ENCODE measurements around the gene PPP1R16B.
"Not testable (repeated sequence)": the region's sequence is repeated elsewhere in the genome, so short reads cannot be mapped to it uniquely, and the experiment has no call there.

The PPP1R16B gene

DNA sequence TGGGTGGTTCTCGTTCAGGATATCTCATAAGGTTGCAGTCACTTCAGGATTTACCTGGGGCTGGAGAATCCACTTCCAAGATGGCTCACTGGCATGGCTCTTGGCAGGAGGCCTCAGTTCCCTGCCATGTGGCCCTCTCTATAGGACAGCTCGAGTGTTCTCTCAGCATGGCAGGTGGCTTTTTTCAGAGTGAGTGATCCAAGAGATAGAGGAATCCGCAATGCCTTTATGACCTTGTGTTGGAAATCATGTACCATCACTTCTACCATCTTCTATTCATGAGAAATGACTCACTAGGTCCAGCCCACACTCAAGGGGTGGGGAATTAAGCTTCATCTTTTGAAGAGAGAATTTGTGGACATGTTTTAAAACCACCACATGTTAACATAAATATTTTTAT is 37.8 kb downstream of the PPP1R16B start:
- DNase-seq (ENCODE audit: low read depth in 2 of 3, low spot score in 2 of 3) = no peak

DNA sequence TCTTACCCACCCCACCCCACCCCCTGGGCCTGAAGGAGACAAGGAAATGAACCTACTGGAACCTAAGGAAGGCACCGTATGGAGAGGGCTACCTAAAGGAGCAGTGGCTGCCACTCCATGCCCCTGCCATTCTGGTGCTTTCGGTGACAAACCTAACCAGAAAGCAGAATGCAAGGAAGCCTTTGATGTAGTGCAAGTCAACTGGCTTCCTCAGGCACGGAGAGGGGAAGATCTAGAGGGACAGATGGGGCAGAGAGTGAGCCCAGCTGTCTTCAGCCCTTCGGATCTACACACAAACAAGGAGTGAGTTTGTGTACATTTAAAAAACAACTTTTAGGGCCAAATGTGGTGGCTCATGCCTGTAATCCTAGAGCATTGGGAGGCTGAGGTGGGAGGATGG is 39.5 kb downstream of the PPP1R16B start:
- no peak for DNase-seq (ENCODE audit: low read depth in 2 of 3, low spot score in 2 of 3)

DNA sequence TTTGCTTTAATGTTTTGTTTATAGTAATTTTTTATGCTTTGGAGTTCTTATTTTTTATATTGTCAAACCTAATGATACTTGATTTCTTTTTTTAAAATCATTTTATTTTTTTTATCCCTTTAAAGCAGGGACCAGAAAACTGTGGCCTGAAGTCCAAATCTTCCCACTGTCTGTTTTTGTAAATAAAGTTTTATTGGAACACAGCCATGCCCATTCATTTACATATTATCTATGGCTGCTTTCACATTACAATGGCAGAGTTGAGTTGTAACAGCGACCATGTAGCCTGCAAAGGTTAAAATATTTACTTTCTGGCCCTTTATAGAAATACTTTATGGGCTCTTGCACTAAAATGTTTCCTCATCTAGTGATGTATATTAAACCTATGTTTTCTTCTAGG is 42.3 kb downstream of the PPP1R16B start:
- DNase-seq (ENCODE audit: low read depth in 2 of 3, low spot score in 2 of 3) = no peak

DNA sequence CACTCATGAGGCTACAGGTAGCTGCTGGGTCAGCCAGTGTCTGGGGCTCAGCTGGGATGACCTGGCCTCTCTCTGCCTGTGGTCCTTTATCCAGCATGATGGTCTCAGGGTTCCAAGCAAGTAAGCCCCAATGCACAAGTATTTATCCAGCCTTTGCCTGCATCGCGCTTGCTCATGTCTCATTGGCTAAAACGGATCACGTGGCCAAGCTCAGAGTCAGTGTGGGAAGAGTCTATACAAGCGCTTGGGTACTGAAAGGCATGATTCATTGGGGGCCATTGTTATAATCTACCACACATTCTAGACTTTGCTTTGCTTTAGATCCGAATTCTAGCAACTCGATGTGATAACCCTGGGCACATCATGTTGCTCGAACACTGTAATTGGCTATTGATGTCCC is 48.3 kb downstream of the PPP1R16B start:
- DNase-seq (ENCODE audit: low read depth in 2 of 3, low spot score in 2 of 3) = no peak

DNA sequence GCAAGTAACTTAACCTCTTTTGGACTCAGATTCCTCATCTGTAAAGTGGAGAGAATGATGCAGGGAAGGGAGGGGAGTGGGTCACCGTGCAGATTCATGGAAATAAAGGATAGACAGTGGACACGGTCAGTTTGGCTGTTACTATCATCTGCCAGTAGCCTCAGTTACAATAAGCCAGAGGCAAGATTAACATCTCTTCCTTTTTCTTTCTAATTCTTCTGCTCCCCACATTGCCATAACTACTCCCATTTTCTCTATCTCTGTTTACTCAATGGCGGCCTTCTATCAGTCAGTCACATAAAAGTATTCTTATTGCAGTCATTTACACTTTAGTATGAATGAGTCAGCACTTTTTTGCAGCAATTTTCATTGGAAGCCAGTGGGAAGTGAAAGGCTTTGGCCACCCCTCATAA is 49.2 kb downstream of the PPP1R16B start:
- DNase-seq (ENCODE audit: low read depth in 2 of 3, low spot score in 2 of 3) = no peak

DNA sequence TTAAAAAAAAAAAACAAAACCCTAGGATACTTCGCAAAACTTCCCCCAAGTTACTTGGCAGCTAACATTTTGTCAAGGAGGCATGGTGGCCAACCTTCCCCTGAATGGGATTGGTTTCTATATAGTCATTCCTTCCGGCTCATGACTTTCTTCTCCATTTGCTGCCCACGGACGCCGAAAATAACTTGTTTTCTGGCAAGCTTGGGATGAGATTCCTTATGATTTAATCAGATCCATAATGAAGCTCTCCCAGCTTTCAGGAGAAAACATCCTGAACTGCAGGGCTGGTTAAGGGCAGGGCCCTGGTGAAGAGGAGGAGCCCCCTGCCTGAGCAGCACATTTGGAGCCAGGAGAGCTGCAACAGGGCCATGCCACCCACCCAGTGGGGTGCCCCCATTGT is 49.9 kb downstream of the PPP1R16B start:
- DNase-seq (ENCODE audit: low read depth in 2 of 3, low spot score in 2 of 3) = no peak

DNA sequence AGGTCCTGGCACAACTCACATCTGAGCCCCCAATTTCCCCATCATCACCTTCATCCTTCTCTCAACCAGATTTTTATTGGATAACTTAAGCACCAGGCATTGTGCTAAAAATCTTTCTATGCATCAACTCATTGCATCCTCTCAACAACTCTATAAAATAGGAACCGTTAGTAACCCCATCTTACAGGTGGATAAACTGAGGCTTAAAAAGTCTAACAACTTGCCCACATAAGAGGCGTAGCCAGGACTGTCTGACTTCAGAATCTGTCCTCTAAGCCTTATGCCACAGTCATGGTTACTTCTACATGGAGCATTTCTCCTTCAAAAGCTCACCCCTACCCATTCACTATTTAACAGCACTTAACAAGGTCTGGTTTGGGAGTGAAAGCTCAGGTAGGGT is 51.1 kb downstream of the PPP1R16B start:
- DNase-seq (ENCODE audit: low read depth in 2 of 3, low spot score in 2 of 3) = no peak

DNA sequence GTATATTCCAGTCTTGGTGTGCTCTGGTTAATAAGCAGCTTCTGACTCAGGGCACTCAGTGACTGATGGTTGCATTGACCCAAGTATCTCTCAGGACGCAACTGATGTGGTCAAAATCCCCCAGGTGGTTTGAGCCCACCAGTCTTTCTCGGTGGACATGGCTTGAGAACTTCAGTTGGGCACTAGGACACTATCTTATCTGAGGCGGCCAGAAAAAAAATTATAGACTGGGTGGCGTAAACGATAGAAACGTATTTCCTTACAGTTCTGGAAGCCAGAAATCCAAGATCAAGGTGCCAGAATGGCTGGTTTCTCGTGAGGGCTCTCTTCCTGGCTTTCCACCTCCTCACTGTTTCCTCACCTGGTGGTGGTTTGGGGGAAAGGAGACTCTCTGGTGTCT is 52.2 kb downstream of the PPP1R16B start:
- no peak for DNase-seq (ENCODE audit: low read depth in 2 of 3, low spot score in 2 of 3)

DNA sequence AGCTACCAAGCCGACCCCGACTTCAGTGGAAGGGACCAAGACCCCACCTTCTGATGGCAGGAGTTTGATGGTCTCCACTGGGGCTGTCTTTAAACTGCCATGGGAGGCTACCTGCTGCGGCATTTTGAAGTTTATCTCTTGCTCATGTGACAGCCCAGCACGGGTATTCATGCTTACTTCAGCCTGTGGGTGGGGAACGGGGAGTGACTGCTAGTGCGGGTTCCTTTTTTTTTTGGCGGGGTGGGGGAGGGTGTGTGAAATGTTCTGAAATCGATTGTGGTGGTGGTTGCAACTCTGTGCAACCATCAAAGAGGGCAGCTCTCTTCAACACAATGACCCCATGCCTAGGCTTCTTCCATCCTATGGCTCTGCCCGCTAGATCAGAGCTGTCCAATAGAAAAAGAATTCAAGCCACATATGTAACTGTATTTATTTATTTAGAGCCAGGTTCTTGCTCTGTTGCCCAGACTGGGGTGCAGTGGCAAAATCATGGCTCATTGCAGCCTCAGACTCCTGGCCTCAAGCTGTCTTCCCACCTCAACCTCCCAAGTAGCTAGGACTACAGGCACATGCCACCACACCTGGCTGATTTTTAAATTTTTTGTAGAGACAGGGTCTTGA is 53.7 kb downstream of the PPP1R16B start:
- no peak for DNase-seq (ENCODE audit: low read depth in 2 of 3, low spot score in 2 of 3)

DNA sequence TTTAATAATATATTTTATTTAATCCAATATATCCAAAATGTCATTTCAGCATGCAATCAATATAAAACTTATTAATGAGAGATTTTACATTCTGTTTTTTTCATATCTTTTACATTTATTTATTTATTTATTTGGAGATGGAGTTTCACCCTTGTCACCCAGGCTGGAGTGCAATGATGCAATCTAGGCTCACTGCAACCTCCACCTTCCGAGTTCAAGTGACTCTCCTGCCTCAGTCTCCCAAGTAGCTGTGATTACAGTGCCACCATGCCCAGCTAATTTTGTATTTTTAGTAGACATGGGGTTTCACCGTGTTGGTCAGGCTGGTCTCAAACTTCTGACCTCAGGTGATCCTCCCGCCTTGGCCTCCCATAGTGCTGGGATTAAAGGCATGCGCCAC is 54.4 kb downstream of the PPP1R16B start:
- DNase-seq (ENCODE audit: low read depth in 2 of 3, low spot score in 2 of 3) = not testable (repeated sequence)

DNA sequence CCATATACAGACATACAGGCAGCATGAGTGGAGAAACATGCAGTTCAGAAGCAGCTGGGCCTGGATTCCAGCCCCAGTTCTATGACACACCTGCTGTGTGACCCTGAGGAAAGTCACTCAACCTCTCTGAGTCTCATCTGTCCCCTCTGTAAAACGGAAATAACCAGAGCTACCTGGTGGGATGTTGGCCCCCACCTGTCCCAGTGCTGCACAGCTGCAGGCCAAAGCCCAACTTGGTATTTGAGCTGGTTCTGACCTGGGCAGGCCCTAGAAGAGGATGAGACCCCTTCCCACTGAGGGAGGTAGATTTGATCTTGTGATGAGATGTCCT is 55.5 kb downstream of the PPP1R16B start:
- no peak for DNase-seq (ENCODE audit: low read depth in 2 of 3, low spot score in 2 of 3)

DNA sequence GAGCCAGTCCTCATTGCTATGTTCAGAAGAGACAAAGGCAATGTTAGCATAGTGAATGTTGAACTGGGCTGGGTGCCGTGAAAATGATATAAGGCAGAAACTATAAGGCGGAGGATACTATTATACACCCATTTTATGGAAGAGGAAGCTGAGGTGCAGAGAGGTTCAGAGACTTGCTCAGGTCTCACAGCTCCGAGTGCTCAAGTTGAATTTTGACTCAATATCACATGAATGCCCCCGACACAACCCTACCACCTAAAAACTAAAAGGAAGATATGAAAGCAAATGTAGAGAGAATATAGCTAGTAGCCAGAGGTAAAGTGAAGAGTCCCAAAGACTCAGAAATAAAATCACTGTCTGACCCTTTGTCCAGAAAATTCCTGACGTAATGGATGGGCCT is 56.7 kb downstream of the PPP1R16B start:
- no peak for DNase-seq (ENCODE audit: low read depth in 2 of 3, low spot score in 2 of 3)

DNA sequence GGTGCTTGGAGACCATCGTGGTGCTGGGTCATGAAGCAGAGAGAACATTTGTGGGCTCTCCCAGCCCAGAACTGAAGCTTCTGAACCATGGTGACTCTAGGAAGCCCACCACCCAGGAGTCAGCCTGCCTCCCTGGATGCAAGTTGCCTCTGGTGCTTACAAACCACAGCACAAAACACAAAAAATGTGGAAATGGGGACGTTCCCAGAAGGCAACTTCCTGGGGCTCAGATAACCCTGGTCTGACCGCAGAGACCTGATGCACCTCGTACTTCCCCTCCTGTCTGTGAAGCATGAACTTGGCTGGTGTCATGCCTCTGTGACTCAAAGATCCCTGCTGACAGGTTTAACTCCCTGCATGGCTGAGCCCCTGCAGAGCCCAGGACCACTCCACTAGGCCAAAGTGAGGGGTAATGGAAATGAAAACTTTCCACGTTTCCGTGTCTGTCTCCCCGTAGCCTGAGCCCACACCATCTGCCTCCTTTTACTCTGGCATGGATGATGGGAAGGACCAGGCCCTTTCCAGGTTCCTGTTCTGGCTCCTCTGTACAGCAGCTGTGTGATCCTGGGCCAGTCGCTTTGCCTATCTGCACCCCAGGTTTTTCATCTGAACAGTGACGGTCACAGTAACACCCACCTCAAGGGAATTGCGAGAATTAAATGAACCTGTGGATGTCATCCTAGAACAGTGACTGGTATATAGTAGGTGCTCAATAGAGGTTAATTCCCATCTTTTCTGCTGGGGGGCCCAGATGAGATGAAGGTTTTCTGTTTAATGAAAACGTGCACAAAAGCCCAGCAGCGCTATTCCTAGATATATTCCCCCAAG is 57.7 kb downstream of the PPP1R16B start:
- no peak for DNase-seq (ENCODE audit: low read depth in 2 of 3, low spot score in 2 of 3)

DNA sequence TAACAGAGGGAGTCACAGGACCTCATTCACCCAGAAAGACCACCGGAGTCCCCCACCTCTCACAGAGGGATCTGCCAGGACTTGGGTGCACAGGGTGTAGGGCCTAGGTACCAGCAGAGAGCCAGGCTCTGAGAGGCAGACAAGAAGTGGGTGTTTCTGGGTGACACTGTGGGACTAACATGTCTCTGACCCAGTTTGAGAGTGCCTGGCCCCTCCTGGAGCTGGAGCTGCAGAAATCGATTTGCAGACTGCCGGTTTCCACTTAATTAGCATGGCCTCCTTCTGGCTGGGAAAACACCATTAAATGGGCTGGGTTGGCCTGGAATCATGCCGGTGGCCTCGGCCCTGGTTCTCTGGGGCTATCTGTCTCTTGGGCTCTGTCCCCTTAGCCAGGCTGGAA is 59.2 kb downstream of the PPP1R16B start:
- no peak for DNase-seq (ENCODE audit: low read depth in 2 of 3, low spot score in 2 of 3)

DNA sequence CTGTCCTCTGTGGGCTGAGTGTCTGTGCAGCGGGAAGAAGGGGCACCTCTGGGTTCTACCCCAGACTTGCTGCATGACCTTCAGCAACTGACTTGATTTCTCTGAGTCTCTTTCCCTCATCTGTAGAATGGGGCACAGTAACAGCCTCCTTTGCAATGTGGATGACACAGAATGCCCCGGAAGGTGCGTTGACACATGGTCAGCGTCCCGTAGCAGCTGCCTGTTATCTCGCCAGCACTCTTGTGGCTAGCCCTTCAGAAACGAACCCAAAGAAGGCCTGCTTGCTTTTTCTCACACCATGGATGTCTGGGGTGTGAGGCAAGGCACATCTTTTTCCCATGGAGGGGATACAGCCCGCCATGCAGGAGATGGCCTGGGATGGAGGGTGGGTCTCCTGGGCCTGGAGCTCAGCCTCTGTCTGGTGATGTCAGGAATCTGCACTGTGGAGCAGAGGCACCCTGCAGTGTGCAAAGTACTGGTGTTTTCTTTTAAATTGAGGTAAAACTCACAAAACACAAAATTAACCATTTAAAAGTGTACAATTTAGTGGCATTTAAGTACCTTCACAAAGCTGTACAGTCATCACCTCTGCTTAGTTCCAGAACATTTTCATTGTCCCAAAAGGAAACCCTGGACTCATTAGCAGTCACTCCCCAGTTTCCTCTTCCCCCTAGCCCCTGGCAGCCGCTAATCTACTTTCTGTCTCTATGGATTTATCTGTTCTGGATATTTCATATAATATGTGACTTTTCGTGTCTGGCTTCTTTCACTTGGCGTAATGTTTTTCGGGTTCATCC is 61.0 kb downstream of the PPP1R16B start:
- no peak for DNase-seq (ENCODE audit: low read depth in 2 of 3, low spot score in 2 of 3)

DNA sequence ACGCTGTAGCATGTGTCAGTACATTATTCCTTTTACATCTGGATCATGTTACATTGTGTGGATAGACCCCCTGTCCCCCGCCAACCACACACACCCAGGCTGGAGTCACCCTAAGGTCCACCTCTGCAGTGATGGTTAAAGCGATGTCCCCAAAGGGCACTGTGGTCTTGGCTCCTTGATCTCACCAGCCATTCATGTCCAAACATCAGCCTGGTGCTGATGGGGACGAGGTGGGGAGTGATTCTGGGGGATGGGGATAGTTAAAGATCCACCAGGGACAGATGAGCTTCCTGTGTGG is 61.5 kb downstream of the PPP1R16B start:
- no peak for DNase-seq (ENCODE audit: low read depth in 2 of 3, low spot score in 2 of 3)

DNA sequence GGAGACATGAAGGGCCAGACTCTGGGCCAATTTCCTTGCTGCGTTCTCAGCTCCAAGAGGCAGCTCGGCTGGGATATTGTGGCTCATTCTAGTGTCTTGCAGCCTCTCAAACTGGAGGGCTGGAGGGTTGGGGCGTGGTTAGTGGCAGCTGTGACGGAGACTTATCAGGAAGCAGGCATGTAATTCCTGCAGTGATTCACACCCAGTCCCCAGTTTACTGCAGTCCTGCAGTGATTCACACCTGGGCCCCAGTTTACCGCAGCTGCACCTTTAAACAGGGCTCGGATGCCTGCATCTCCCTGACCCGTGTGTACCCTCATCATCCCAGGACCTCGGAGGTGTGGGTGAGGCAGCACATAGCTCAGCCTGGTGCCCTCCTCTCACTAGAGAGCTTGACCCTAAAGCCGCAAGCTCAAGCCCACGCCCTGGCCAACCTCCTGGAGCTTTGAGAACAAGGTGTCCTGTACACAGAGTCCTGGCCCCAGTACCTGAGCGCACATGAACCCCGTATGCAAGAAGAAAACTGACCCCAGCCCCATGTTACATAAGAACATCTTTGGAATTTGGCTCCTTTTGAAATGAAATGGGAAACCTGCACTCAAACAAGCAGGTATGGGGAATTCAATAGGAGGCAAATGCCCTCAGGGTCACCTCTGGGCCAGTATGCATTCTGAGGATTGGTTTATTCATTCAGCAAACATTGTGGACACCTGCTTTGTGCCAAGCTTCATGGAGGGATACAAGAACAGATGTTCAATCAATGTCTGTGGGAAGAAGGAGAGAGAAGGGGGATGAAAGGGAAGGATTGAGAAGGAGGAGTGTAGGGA is 65.4 kb downstream of the PPP1R16B start:
- no peak for DNase-seq (ENCODE audit: low read depth in 2 of 3, low spot score in 2 of 3)

DNA sequence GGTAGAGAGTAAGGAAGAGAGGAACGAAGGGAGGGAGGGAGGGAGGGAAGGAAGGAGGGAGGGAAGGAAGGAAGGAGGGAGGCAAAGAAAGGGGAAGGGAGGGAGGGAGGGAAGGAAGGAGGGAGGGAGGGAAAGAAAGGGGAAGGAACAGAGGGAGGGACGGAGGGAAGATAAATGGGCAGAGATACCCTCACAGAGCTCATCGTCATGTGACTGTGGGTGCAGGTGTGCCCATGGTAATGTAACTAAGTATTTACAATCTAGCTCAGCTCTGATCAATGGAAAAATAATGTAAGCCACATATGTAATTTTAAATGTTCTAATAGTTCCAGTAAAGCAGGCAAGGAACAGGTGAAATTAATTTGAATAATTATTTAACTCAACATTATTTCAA is 66.1 kb downstream of the PPP1R16B start:
- no peak for DNase-seq (ENCODE audit: low read depth in 2 of 3, low spot score in 2 of 3)

DNA sequence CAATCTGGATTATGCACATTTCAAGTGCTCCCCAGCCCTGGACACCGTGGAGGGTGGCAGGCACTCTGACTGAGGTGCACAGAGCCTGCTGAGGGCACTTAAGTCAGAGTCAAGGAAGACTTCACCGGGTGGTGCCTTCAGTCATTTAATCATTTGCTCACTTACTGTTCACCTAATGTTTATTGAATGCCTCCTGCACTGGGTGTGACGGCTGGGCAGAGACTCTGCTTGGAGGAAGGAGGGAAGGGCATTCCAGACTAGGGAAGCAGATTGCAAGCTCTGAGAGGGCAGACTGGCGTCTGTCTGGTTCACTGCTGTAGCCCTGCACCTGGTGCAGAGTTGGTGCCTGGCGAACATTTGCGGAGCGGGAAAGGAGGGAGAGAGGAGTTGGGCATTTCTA is 66.5 kb downstream of the PPP1R16B start:
- no peak for DNase-seq (ENCODE audit: low read depth in 2 of 3, low spot score in 2 of 3)

DNA sequence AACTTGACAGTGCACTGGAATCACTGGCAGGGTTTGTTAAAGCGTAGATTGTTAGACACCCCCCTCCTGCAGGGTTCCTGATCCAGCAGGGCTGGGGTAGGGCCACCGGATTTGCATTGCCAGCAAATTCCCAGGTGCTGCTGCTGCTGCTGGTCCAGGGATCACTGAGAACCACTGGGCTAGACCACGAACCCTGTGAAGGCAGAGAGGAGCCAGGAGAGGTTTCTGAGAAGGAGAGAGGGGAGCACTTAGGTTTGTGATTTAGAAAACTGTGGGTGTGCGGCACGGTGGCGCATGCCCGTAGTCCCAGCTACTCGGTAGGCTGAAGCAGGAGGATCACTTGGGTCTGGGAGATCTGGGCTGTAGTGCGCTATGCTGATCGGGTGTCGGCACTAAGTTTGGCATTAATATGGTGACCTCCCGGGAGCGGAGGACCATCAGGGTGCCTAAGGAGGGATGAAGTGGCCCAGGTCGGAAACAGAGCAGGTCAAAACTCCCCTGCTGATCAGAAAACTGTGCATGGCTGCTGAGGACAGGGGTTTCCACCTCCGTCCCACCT is 67.1 kb downstream of the PPP1R16B start:
- no peak for DNase-seq (ENCODE audit: low read depth in 2 of 3, low spot score in 2 of 3)

DNA sequence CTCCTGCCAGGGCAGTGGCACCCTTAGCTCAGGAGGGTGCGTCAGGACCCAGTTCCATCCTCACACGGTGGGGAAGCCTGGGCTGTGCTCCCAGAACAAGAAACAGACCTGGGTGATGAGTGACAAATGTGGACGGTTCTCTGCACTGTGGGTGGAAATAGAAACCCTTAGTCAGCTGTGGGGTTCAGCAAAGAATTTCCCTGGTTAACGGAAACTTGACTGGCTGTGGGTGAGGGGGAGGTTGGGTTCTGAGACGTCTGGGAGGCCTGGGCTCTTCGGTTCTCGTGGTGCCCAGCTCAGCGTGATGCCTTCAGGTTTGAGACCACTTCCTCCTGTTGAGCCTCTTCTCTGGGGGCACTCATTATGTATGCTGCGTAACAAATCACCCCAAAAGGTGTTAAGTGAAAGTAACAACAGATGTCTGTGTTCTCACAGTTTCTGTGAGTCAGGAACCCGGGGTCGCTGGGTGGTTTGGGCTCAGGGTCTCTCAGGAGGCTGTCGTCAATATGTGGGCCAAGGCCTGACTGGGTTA is 67.6 kb downstream of the PPP1R16B start:
- DNase-seq (ENCODE audit: low read depth in 2 of 3, low spot score in 2 of 3) = peak in 2 of 3 experiments; percentile 56 to 72
